ENCODE results near the gene P4HA1. TPM values are rescaled to one million over a fixed set of nuclear protein-coding genes. Genes with fewer than 3 reads are reported as not detected.

P4HA1 gene
- total RNA-seq, 1 experiment from 2014 or later, result 206 TPM

DNA sequence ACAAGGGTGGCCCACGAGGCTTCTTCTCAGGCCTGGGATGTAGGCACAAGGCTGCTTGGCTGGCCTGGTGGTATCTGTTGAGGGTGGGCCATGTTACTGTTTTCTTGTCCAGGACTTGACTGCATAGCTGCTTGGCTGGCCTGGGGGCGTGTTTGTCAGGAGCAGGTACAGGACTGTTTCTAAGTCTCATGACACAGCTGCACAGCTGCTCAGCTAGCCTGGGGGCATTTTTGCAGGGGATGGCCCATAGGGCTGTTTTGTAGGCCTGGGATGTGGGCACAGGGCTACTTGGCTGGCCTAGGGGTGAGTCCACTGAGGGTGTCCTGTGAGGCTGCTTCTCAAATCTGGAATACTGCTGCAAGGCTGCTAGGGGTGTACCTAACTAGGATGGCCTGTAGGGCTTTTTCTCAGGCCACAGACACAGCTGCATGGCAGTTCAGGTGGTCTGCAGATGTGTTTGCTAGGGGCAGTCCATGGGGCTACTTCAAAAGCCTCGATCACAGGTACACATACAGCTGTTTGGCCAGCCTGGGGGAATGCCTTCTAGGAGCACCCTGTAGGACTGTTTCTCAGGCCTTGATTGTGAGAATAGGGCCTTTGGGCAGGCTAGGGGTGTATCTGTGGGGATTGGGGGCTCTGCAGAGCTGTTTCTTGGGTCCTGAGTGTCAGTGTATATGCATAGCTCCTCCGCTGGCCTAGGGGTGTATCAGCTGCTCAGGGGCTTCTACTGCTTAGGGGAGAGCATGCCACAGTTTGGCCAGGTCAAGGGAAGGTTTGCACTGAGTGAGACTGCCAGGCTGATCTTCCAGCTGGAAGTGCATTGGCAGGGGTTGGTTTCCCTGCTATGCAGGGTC, 115.4 kb downstream of the P4HA1 start:
- no peak for DNase-seq (ENCODE audit: low read depth)

DNA sequence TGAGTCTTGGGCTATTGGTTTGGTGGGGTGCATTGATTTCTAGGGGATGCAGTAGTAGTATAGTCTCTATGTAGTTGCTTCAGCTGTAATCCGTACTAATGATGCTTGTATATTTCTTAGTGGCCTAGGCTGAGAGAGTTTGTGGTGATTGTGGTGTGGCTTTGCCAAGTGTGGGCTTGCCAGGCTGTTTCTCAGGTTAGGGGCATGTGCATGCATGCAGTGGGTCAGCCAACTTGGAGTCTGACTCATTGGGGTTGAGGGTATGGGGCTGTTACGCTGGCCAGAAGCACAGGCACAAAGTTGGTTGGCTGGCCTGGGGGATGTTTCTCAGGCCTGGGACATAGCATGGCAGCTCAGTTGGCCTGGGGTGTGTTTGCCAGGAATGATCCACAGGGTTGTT, 116.3 kb downstream of the P4HA1 start:
- no peak for DNase-seq (ENCODE audit: low read depth)

DNA sequence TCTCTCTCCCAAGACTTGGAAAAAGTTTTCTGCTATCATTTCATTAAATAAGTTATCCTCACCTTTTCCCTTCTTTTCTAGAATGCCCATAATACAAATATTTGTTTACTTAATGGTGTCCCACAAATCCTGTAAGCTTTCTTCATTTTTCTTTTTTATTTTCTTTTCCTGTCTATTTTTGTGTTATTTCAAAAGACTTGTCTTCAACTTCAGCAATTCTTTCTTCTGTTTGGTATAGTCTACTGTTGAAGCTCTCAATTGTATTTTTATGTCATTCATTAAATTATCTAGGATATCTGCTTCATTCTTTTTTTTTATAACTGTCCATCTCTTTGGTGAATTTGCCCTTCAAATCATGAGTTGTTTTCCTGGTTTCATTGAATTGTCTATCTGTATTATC, 117.0 kb downstream of the P4HA1 start:
- no peak for DNase-seq (ENCODE audit: low read depth)

DNA sequence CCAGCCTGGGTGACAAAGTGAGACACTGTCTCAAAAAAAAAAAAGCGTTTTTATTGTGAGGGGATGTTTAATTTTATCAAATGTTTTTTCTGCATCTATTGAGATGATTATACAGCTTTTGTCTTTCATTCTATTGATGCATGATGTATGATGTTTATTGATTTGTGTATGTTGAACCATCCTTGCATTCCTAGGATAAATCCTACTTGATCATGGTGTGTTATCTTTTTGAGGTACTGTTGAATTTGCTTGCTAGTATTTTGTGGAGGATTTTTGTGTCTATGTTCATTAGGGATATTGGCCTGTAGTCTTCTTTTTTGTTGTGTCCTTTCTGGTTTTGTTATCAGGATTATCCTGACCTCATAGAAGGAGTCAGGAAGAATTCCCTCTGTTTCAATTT, 119.8 kb downstream of the P4HA1 start:
- no peak for DNase-seq (ENCODE audit: low read depth)

Other genes starting within 250 kb of the P4HA1 start
- not detected in 2 replicates for gene OIT3, start 203.1 kb downstream of the P4HA1 start, total RNA-seq (2014; rRNA removed; shearing (Covaris generic))
- gene PLA2G12B, start 142.1 kb downstream of the P4HA1 start, total RNA-seq (2014; rRNA removed; shearing (Covaris generic)), result not detected in 2 replicates
- not detected in 2 replicates for gene NUDT13, start 13.6 kb upstream of the P4HA1 start, total RNA-seq (2014; rRNA removed; shearing (Covaris generic))
- 34.4 and 34.5 TPM in 2 replicates for gene ECD, start 71.1 kb upstream of the P4HA1 start, total RNA-seq (2014; rRNA removed; shearing (Covaris generic))
- 6.8 and 10.3 TPM in 2 replicates for gene FAM149B1, start 71.3 kb upstream of the P4HA1 start, total RNA-seq (2014; rRNA removed; shearing (Covaris generic))
- 58.5 and 63.3 TPM in 2 replicates for gene DNAJC9, start 150.4 kb upstream of the P4HA1 start, total RNA-seq (2014; rRNA removed; shearing (Covaris generic))
- gene MRPS16, start 155.8 kb upstream of the P4HA1 start, total RNA-seq (2014; rRNA removed; shearing (Covaris generic)), result 54.2 and 66.5 TPM in 2 replicates